ENCODE results near the gene FAT1.

The FAT1 gene

DNA sequence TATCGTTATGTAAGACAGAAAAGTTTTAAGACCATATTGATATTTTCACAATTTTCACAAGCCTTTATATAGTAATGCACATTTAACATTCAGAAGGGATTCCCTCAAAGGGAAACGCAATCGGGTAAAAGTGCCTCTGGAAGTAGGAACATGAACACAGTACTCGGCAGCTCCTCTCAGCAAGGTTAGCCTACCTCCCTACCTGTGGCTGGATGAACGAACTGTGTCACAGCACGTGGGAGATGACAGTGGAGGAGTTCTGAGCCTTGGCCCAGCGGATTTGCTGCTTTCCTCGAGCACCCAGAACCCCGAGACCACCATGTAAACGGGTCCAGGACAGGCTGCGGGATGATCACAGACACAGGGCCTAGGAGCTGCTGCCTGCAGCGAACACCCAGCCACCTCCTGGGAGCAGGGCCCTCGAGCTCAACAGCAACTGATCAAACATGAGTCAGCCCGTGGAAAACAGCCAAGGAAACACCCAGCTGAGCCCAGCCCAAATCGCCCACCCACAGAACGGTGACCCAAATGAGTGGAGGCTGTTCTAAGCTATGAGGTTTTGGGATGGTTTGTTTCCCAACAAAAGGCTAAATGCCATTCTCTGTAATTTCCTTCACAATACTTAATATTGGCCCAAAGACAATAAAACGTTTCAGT, 30.4 kb downstream of the FAT1 start:
- CTCF ChIA-PET = no interaction called here

DNA sequence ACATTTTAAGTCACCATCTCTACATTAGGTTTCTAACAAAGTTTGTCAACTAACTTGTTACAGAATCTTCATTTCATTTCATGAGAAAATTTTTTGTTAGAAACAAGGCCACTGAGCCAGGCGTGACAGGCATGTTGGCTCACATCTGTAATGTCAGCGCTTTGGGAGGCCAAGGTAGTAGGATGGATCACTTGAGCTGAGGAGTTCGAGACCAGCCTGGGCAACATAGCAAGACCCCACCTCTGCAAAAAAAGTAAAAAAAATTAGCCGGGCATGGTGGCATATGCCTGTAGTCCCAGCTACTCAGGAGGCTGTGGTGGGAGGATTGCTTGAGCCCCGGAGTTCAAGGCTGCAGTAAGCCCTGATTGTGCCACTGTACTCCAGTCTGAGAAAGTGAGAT, 32.3 kb downstream of the FAT1 start:
- peaks cover 0 to 7% of the 10 kb centered on the region in 2 experiments; a peak in 2 of 3 replicates for H3K36me3 ChIP-seq (ENCODE audit: control insufficient read depth in 2 of 2, insufficient read depth in 1 of 2, low read length in 2 of 2)
- CTCF ChIA-PET = interaction anchor here (1.6 kb wide), 1 partner anchor 34 kb away, joined by 3 read pairs; no protein-coding TSS in a partner anchor
- no peaks in the 10 kb centered on the region for H3K9me3 ChIP-seq (ENCODE audit: control insufficient read depth, insufficient read depth, low read depth, low read length)
- POLR2A ChIA-PET = no interaction called here
- TF ChIP-seq ZNF121 (tag by site-specific recombination; IDR thresholded peaks at IDR 0.05) (peak; percentile 67; the same call in 1 of the 2 replicates), ZNF610 (tag by site-specific recombination; IDR thresholded peaks at IDR 0.05; ENCODE audit: borderline replicate concordance) (no peak), ZBTB7A (tag by site-specific recombination; IDR thresholded peaks at IDR 0.05; ENCODE audit: low read depth) (no peak)
- H3K27ac ChIP-seq (ENCODE audit: extremely low read depth, low read depth, low read length) = no peak overlapping the region
- H3K4me3 ChIP-seq (ENCODE audit: low read depth, low read length) = no peak overlapping the region
- H3K4me1 ChIP-seq (ENCODE audit: control insufficient read depth, insufficient read depth, low read length) = peaks cover 11% of the 10 kb centered on the region

More for the DNA sequence above, 30.4 kb downstream of the FAT1 start:
- peaks cover 0 to 11% of the 10 kb centered on the region in 2 experiments; a peak in 2 of 3 replicates for H3K36me3 ChIP-seq (ENCODE audit: control insufficient read depth in 2 of 2, insufficient read depth in 1 of 2, low read length in 2 of 2)
- no peaks in the 10 kb centered on the region for H3K9me3 ChIP-seq (ENCODE audit: control insufficient read depth, insufficient read depth, low read depth, low read length)
- TF ChIP-seq TCF7L2 (IDR thresholded peaks at IDR 0.05; ENCODE audit: borderline replicate concordance, low read depth, low read length) (no peak), ZFHX2 (tag by site-specific recombination; conservative IDR thresholded peaks at IDR 0.05) (0 out of 2 replicates have a peak, but pooled peaks have one; percentile 21), ZNF10 (tag by site-specific recombination; IDR thresholded peaks at IDR 0.05) (peak; percentile 78), SP2 (tag by site-specific recombination; IDR thresholded peaks at IDR 0.05) (no peak), KLF1 (tag by site-specific recombination; IDR thresholded peaks at IDR 0.05) (peak; percentile 32)
- TF ChIP-seq, protein P1, sequence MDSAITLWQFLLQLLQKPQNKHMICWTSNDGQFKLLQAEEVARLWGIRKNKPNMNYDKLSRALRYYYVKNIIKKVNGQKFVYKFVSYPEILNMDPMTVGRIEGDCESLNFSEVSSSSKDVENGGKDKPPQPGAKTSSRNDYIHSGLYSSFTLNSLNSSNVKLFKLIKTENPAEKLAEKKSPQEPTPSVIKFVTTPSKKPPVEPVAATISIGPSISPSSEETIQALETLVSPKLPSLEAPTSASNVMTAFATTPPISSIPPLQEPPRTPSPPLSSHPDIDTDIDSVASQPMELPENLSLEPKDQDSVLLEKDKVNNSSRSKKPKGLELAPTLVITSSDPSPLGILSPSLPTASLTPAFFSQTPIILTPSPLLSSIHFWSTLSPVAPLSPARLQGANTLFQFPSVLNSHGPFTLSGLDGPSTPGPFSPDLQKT (IDR thresholded peaks at IDR 0.05; ENCODE audit: borderline replicate concordance, low read depth, low read length) = no peak
- TF ChIP-seq, protein P2, sequence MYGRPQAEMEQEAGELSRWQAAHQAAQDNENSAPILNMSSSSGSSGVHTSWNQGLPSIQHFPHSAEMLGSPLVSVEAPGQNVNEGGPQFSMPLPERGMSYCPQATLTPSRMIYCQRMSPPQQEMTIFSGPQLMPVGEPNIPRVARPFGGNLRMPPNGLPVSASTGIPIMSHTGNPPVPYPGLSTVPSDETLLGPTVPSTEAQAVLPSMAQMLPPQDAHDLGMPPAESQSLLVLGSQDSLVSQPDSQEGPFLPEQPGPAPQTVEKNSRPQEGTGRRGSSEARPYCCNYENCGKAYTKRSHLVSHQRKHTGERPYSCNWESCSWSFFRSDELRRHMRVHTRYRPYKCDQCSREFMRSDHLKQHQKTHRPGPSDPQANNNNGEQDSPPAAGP (tag by site-specific recombination; IDR thresholded peaks at IDR 0.05) = 0 out of 2 replicates have a peak, but pooled peaks have one; percentile 32
- peaks cover 8% of the 10 kb centered on the region; the same call in 1 of the 2 replicates for H3K4me1 ChIP-seq (ENCODE audit: control insufficient read depth, insufficient read depth, low read length)
- no peak overlapping the region for H3K27ac ChIP-seq (ENCODE audit: extremely low read depth, low read depth, low read length)
- POLR2A ChIA-PET = no interaction called here
- no peak overlapping the region for H3K4me3 ChIP-seq (ENCODE audit: low read depth, low read length)

DNA sequence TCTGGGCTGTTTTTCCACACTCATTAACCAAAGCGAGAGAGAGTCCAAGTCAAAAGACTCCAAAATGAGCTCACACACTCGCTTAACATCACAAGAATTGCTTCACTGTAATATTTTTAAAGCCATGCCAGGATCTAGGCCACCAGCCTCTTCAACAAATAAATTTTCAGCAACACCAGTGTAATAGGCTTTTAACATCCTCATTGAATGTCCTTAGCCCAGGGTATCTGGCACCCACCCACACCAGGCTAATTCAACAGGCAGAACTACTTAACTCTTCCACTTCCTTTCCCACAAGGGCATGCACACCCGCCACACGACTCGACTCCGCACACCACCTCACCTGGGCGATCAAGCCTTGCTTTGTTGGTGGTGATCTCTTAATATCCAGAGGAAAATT, 34.2 kb downstream of the FAT1 start:
- CTCF ChIA-PET = no interaction called here
- H3K4me3 ChIP-seq (ENCODE audit: low read depth, low read length) = no peak overlapping the region

More for the DNA sequence above, 34.2 kb downstream of the FAT1 start:
- Histone ChIP-seq H3K4me1 (ENCODE audit: control insufficient read depth, insufficient read depth, low read length) (peaks cover 11% of the 10 kb centered on the region), H3K36me3 (ENCODE audit: control insufficient read depth in 2 of 2, insufficient read depth in 1 of 2, low read length in 2 of 2) (peaks cover 0 to 7% of the 10 kb centered on the region in 2 experiments; a peak in 2 of 3 replicates), H3K27ac (ENCODE audit: extremely low read depth, low read depth, low read length) (no peak overlapping the region), H3K9me3 (ENCODE audit: control insufficient read depth, insufficient read depth, low read depth, low read length) (no peaks in the 10 kb centered on the region)
- no peak for TF ChIP-seq ZNF214 (tag by site-specific recombination; IDR thresholded peaks at IDR 0.05; ENCODE audit: borderline replicate concordance)
- TF ChIP-seq, protein P3, sequence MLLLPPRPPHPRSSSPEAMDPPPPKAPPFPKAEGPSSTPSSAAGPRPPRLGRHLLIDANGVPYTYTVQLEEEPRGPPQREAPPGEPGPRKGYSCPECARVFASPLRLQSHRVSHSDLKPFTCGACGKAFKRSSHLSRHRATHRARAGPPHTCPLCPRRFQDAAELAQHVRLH (tag by site-specific recombination; IDR thresholded peaks at IDR 0.05) = no peak
- no peak for TF ChIP-seq ZNF155 (tag by site-specific recombination; IDR thresholded peaks at IDR 0.05)
- TF ChIP-seq SCRT2 (tag by site-specific recombination; IDR thresholded peaks at IDR 0.05) = peak; percentile 20; the same call in 1 of the 2 replicates
- TF ChIP-seq, protein P4, sequence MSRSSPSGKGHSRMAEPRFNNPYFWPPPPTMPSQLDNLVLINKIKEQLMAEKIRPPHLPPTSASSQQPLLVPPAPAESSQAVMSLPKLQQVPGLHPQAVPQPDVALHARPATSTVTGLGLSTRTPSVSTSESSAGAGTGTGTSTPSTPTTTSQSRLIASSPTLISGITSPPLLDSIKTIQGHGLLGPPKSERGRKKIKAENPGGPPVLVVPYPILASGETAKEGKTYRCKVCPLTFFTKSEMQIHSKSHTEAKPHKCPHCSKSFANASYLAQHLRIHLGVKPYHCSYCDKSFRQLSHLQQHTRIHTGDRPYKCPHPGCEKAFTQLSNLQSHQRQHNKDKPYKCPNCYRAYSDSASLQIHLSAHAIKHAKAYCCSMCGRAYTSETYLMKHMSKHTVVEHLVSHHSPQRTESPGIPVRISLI (tag by site-specific recombination; IDR thresholded peaks at IDR 0.05) = no peak
- no peak for TF ChIP-seq ZNF558 (tag by site-specific recombination; IDR thresholded peaks at IDR 0.05)
- POLR2A ChIA-PET = no interaction called here
